ENCODE measurements around the gene CCN2.

Gene CCN2

DNA sequence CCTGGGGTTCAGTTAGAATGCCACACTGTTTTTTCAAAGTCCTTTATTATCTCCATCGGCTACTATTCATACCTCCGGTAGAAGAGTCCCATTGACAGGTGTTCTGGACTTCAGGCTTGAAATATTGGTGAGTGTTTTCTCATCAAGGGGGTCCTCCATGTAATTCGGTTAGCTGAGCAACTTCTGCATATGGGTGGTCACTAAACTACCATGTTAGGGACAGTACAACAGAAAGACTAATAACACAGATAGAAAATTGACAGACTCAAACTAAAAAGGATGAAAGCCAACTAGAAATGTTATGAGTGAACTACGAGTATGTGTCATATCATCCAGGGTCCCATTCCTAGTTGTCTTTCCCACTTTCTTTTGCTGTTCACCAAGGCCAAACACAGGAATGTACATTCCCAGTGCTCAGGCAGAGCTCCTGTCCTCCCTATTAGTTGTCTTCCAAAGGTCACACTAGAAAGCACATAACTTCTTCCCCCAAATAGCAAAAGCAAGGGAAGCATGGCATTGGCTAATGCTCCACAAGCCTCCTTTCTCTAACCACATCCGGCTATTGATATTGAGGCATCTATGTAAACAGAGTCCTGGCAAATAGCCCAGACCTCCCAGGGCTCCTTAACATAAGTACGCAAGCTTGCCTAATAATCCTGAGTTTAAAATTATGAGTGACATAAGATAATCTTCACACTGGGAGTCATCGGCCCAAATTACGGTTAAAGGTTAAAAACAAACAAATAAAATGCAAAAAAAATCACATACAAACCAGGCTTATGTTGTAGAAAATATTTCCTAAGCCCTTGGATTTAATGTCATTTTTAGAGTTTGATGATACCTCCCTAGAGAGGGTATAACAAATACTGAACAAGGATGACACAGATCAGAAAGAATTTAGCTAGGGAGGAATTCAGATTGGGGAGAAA is 13.2 kb downstream of the CCN2 start:
- Histone ChIP-seq H3K18ac (ENCODE audit: low read depth in 1 of 2, low read length in 2 of 2) (no peak overlapping the region), H2BK12ac (ENCODE audit: low read length in 2 of 2) (no peak overlapping the region), H2AK5ac (ENCODE audit: low read length, severe bottlenecking) (peak overlapping the region; percentile 47), H3K27ac (ENCODE audit: low read length, poor library complexity, severe bottlenecking) (peak overlapping the region; percentile 83), H4K91ac (ENCODE audit: low read length) (no peak overlapping the region), H3K9me3 (ENCODE audit: control insufficient read depth, low read length) (no peaks in the 10 kb centered on the region), H3K23ac (ENCODE audit: low read length in 2 of 2) (no peak overlapping the region), H3K27me3 (ENCODE audit: control insufficient read depth in 1 of 2, insufficient read depth in 1 of 2, low read length in 2 of 2) (no peaks in the 10 kb centered on the region), H3K36me3 (ENCODE audit: control insufficient read depth in 1 of 2, insufficient read depth in 2 of 2, low read depth in 1 of 2, low read length in 2 of 2) (no peaks in the 10 kb centered on the region), H3K4me3 (ENCODE audit: insufficient read depth in 1 of 2, low read depth in 1 of 2, low read length in 2 of 2) (peak overlapping the region in 1 of 2 experiments; percentile 27), H3K79me1 (replicated peaks; ENCODE audit: low read length, poor library complexity, severe bottlenecking) (no peaks in the 10 kb centered on the region), H2BK5ac (ENCODE audit: low read depth, low read length, poor library complexity, severe bottlenecking) (no peak overlapping the region), H3K4ac (ENCODE audit: low read depth in 1 of 2, low read length in 2 of 2) (no peak overlapping the region), H4K8ac (ENCODE audit: low read length) (no peak overlapping the region), H2BK15ac (ENCODE audit: low read depth, poor library complexity, severe bottlenecking) (no peak overlapping the region), H3K4me2 (ENCODE audit: low read length, poor library complexity, severe bottlenecking) (no peak overlapping the region), H3K14ac (ENCODE audit: low read length in 2 of 2) (no peak overlapping the region), H2BK120ac (ENCODE audit: low read depth, low read length) (peak overlapping the region; percentile 42), H3K9ac (ENCODE audit: low read length) (peak overlapping the region; percentile 69), H3K4me1 (ENCODE audit: control insufficient read depth, insufficient read depth, low read depth, low read length) (peaks cover 2% of the 10 kb centered on the region), H2AFZ (ENCODE audit: low read depth, low read length) (no peak overlapping the region)
- DNase-seq: peak; percentile 93
- 58% methylated on average over 5 of the region's 8 CpGs for WGBS

DNA sequence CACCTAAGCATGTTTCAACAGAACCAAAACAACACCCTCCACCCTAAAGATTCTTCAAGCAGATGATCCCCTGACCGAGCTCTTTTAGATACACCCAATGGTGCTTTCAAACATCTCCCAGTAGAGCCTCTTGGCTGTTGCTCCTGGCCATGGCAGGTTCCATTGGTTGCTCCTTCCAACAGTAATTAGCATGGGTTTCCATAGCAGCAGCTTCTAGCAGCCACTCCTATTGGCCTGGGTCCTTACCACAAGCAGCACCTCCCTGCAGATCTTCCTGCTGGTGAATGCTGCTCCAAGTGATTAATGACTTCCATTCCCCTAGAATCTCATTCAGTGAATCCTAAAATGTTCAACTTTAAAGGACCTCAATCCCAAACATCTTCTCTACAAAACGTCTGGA is 13.9 kb downstream of the CCN2 start:
- H2BK5ac ChIP-seq (ENCODE audit: low read depth, low read length, poor library complexity, severe bottlenecking): no peak overlapping the region
- no peak overlapping the region for H2AFZ ChIP-seq (ENCODE audit: low read depth, low read length)
- H3K14ac ChIP-seq (ENCODE audit: low read length in 2 of 2): no peak overlapping the region
- H3K4ac ChIP-seq (ENCODE audit: low read depth in 1 of 2, low read length in 2 of 2): peak overlapping the region in 1 of 2 experiments; percentile 9
- no peaks in the 10 kb centered on the region for H3K9me3 ChIP-seq (ENCODE audit: control insufficient read depth, low read length)
- peak overlapping the region; percentile 42 for H2BK120ac ChIP-seq (ENCODE audit: low read depth, low read length)
- peak overlapping the region in 1 of 2 experiments; percentile 27 for H3K4me3 ChIP-seq (ENCODE audit: insufficient read depth in 1 of 2, low read depth in 1 of 2, low read length in 2 of 2)
- H3K9ac ChIP-seq (ENCODE audit: low read length): peak overlapping the region; percentile 69
- peak overlapping the region; percentile 47 for H2AK5ac ChIP-seq (ENCODE audit: low read length, severe bottlenecking)
- peaks cover 2% of the 10 kb centered on the region for H3K4me1 ChIP-seq (ENCODE audit: control insufficient read depth, insufficient read depth, low read depth, low read length)
- no peaks in the 10 kb centered on the region for H3K36me3 ChIP-seq (ENCODE audit: control insufficient read depth in 1 of 2, insufficient read depth in 2 of 2, low read depth in 1 of 2, low read length in 2 of 2)
- peak overlapping the region; percentile 52 for H4K8ac ChIP-seq (ENCODE audit: low read length)
- 80% methylated on average over 2 of the region's 2 CpGs for WGBS
- no peaks in the 10 kb centered on the region for H3K79me1 ChIP-seq (replicated peaks; ENCODE audit: low read length, poor library complexity, severe bottlenecking)
- peak overlapping the region; percentile 83 for H3K27ac ChIP-seq (ENCODE audit: low read length, poor library complexity, severe bottlenecking)
- peak overlapping the region in 1 of 2 experiments; percentile 49 for H2BK12ac ChIP-seq (ENCODE audit: low read length in 2 of 2)
- no peak overlapping the region for H3K23ac ChIP-seq (ENCODE audit: low read length in 2 of 2)
- no peak overlapping the region for H2BK15ac ChIP-seq (ENCODE audit: low read depth, poor library complexity, severe bottlenecking)
- no peak overlapping the region for H3K18ac ChIP-seq (ENCODE audit: low read depth in 1 of 2, low read length in 2 of 2)
- DNase-seq: no peak
- no peak overlapping the region for H4K91ac ChIP-seq (ENCODE audit: low read length)
- H3K27me3 ChIP-seq (ENCODE audit: control insufficient read depth in 1 of 2, insufficient read depth in 1 of 2, low read length in 2 of 2): no peaks in the 10 kb centered on the region
- no peak overlapping the region for H3K4me2 ChIP-seq (ENCODE audit: low read length, poor library complexity, severe bottlenecking)

DNA sequence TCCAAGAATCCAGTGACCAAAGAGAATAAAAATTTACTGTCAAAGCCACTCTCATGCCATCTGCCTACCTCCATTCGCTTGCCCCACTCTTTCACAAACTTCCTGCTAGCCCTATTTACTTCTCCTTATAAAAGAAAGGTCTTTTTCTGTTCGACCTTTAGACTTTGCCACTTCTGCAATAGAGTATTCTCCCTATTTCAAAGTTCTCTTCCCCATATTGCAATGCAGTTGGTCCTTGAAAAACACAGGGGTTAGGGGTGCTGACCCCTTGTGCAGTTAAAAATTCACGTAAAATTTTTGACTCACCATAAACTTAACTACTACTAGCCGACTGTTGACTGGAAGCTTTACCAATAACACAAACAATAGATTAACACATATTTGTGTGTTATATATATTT is 15.0 kb downstream of the CCN2 start:
- Histone ChIP-seq H4K91ac (ENCODE audit: low read length) (no peak overlapping the region), H3K14ac (ENCODE audit: low read length in 2 of 2) (no peak overlapping the region), H3K9me3 (ENCODE audit: control insufficient read depth, low read length) (no peaks in the 10 kb centered on the region), H4K8ac (ENCODE audit: low read length) (no peak overlapping the region), H3K4me2 (ENCODE audit: low read length, poor library complexity, severe bottlenecking) (no peak overlapping the region), H2AFZ (ENCODE audit: low read depth, low read length) (no peak overlapping the region), H3K27me3 (ENCODE audit: control insufficient read depth in 1 of 2, insufficient read depth in 1 of 2, low read length in 2 of 2) (no peaks in the 10 kb centered on the region), H3K27ac (ENCODE audit: low read length, poor library complexity, severe bottlenecking) (no peak overlapping the region), H3K79me1 (replicated peaks; ENCODE audit: low read length, poor library complexity, severe bottlenecking) (no peaks in the 10 kb centered on the region), H3K36me3 (ENCODE audit: control insufficient read depth in 1 of 2, insufficient read depth in 2 of 2, low read depth in 1 of 2, low read length in 2 of 2) (no peaks in the 10 kb centered on the region), H3K4ac (ENCODE audit: low read depth in 1 of 2, low read length in 2 of 2) (no peak overlapping the region), H2BK5ac (ENCODE audit: low read depth, low read length, poor library complexity, severe bottlenecking) (no peak overlapping the region), H3K4me1 (ENCODE audit: control insufficient read depth, insufficient read depth, low read depth, low read length) (peaks cover 2% of the 10 kb centered on the region), H2BK120ac (ENCODE audit: low read depth, low read length) (no peak overlapping the region), H2BK15ac (ENCODE audit: low read depth, poor library complexity, severe bottlenecking) (no peak overlapping the region), H3K23ac (ENCODE audit: low read length in 2 of 2) (no peak overlapping the region), H2BK12ac (ENCODE audit: low read length in 2 of 2) (no peak overlapping the region), H3K4me3 (ENCODE audit: insufficient read depth in 1 of 2, low read depth in 1 of 2, low read length in 2 of 2) (no peak overlapping the region), H3K18ac (ENCODE audit: low read depth in 1 of 2, low read length in 2 of 2) (no peak overlapping the region), H3K9ac (ENCODE audit: low read length) (no peak overlapping the region), H2AK5ac (ENCODE audit: low read length, severe bottlenecking) (no peak overlapping the region)
- DNase-seq: no peak
- 91% methylated on average over 2 of the region's 4 CpGs for WGBS

DNA sequence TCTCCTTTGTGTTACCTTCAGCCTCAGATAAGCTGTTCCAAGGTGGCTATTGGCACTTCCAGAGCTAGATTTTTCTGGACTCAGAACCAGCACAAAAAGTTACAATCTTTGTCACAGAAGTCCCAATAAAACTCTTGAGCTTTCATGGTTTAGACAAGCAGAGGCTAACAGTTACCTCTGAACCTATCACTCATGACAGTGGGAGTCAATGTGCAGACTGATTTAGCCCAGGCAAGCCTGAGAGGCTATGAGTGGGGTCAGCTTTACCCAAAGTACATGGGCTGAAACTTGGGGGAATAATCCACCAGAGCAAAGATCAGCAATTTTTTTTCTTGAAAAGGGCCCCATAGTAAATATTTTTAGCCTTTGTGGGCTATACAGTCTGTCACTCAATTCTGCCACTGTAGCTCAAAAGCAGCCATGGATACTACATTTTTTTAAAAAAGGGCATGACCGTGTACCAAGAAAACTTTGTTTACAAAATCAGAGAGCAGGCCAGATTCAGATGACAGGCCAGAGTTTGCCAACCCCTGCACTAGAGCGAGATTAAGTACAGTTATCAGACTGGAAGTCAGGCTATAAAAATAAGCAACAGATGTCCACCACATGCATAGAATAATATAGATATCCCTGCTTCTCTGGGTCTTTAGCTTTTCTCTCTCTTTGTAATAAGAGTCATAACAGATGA is 20.0 kb downstream of the CCN2 start:
- H2AFZ ChIP-seq (ENCODE audit: low read depth, low read length): no peak overlapping the region
- H3K4me2 ChIP-seq (ENCODE audit: low read length, poor library complexity, severe bottlenecking): no peak overlapping the region
- H2BK120ac ChIP-seq (ENCODE audit: low read depth, low read length): no peak overlapping the region
- WGBS: 16% methylated on average over 1 of the region's 2 CpGs
- no peak overlapping the region for H2BK5ac ChIP-seq (ENCODE audit: low read depth, low read length, poor library complexity, severe bottlenecking)
- peak overlapping the region in 1 of 2 experiments; percentile 16 for H3K4ac ChIP-seq (ENCODE audit: low read depth in 1 of 2, low read length in 2 of 2)
- H3K14ac ChIP-seq (ENCODE audit: low read length in 2 of 2): no peak overlapping the region
- no peak overlapping the region for H4K91ac ChIP-seq (ENCODE audit: low read length)
- no peak for DNase-seq
- H3K79me1 ChIP-seq (replicated peaks; ENCODE audit: low read length, poor library complexity, severe bottlenecking): no peaks in the 10 kb centered on the region
- H4K8ac ChIP-seq (ENCODE audit: low read length): no peak overlapping the region
- H3K23ac ChIP-seq (ENCODE audit: low read length in 2 of 2): no peak overlapping the region
- no peaks in the 10 kb centered on the region for H3K9me3 ChIP-seq (ENCODE audit: control insufficient read depth, low read length)
- H3K27ac ChIP-seq (ENCODE audit: low read length, poor library complexity, severe bottlenecking): no peak overlapping the region
- no peaks in the 10 kb centered on the region for H3K4me1 ChIP-seq (ENCODE audit: control insufficient read depth, insufficient read depth, low read depth, low read length)
- no peak overlapping the region for H2AK5ac ChIP-seq (ENCODE audit: low read length, severe bottlenecking)
- H3K36me3 ChIP-seq (ENCODE audit: control insufficient read depth in 1 of 2, insufficient read depth in 2 of 2, low read depth in 1 of 2, low read length in 2 of 2): no peaks in the 10 kb centered on the region
- H3K27me3 ChIP-seq (ENCODE audit: control insufficient read depth in 1 of 2, insufficient read depth in 1 of 2, low read length in 2 of 2): no peaks in the 10 kb centered on the region
- no peak overlapping the region for H2BK12ac ChIP-seq (ENCODE audit: low read length in 2 of 2)
- no peak overlapping the region for H2BK15ac ChIP-seq (ENCODE audit: low read depth, poor library complexity, severe bottlenecking)
- no peak overlapping the region for H3K9ac ChIP-seq (ENCODE audit: low read length)
- H3K18ac ChIP-seq (ENCODE audit: low read depth in 1 of 2, low read length in 2 of 2): peak overlapping the region; percentile 9 to 24
- H3K4me3 ChIP-seq (ENCODE audit: insufficient read depth in 1 of 2, low read depth in 1 of 2, low read length in 2 of 2): no peak overlapping the region
